IMR-90 (cell line): ENCODE measurements around the gene PLCD1. TPM values are rescaled to one million over a fixed set of nuclear protein-coding genes. Genes with fewer than 3 reads are reported as not detected.

Experiments
- CTCF ChIP-seq: conservative IDR thresholded peaks from 2 replicates; pipeline ENCODE4 v1.5.1; 2012; ENCODE audit warnings: mild to moderate bottlenecking, low read depth, low read length, improper control_type of control experiment
- polyA plus RNA-seq, 3 experiments: library from polyadenylated mRNA; depleted of rRNA; stranded (reverse); fragments of >200 nt; gene quantifications; 2 replicates each; pipeline ENCODE4 v1.2.3, GENCODE V29; 2012; ENCODE audit warnings: low replicate concordance in 1 of 3
- total RNA-seq: library from RNA; depleted of rRNA; stranded (reverse); fragments of >200 nt; gene quantifications from 2 replicates; pipeline ENCODE4 v1.2.3, GENCODE V29; 2012

PLCD1 gene
- total and polyA plus RNA-seq, 2 of the 4 experiments (the other 2 are of a cell fraction) = 14.9 to 16.3 TPM

- TF ChIP-seq CTCF = no peak
Observed at GRCh38 chr3:38019658-38020341, 9.6 kb downstream of the PLCD1 start (continued).
